GM18526 (cell line): ENCODE measurements around the gene CHCHD6.

ENCODE experiments used
- POLR2A ChIP-seq: IDR thresholded peaks from 3 replicates; pipeline ENCODE4 v1.6.1; 2011; ENCODE audit not compliant: insufficient read length; ENCODE audit errors: extremely low read depth

CHCHD6 gene

GRCh38 chr3:126955004-126955790 lies 251.2 kb downstream of the CHCHD6 start:
- TF ChIP-seq POLR2A: no peak

- TF ChIP-seq POLR2A: no peak
Observed at GRCh38 chr3:126956361-126956760, 252.3 kb downstream of the CHCHD6 start.

- no peak for TF ChIP-seq POLR2A
Observed at GRCh38 chr3:126956866-126957650, 253.0 kb downstream of the CHCHD6 start.

GRCh38 chr3:126957776-126958637 lies 254.0 kb downstream of the CHCHD6 start:
- no peak for TF ChIP-seq POLR2A

- TF ChIP-seq POLR2A: no peak
Observed at GRCh38 chr3:126958638-126959085, 254.6 kb downstream of the CHCHD6 start.

- no peak for TF ChIP-seq POLR2A
Observed at GRCh38 chr3:126959136-126959920, 255.3 kb downstream of the CHCHD6 start.

GRCh38 chr3:126959921-126960603 lies 256.0 kb downstream of the CHCHD6 start:
- no peak for TF ChIP-seq POLR2A

- no peak for TF ChIP-seq POLR2A
Observed at GRCh38 chr3:126960604-126960995, 256.6 kb downstream of the CHCHD6 start.

- no peak for TF ChIP-seq POLR2A
Observed at GRCh38 chr3:126961191-126961790, 257.3 kb downstream of the CHCHD6 start.

GRCh38 chr3:126961791-126962461 lies 257.9 kb downstream of the CHCHD6 start:
- TF ChIP-seq POLR2A: no peak

GRCh38 chr3:126962756-126963155 lies 258.7 kb downstream of the CHCHD6 start:
- TF ChIP-seq POLR2A: no peak

GRCh38 chr3:126963261-126964190 lies 259.5 kb downstream of the CHCHD6 start:
- no peak for TF ChIP-seq POLR2A
